Natural killer cell (primary cell): Measurements from ENCODE around the gene ZDHHC16. TPM values are rescaled to one million over a fixed set of nuclear protein-coding genes. Genes with fewer than 3 reads are reported as not detected.
"Not testable (repeated sequence)": the region's sequence is repeated elsewhere in the genome, so short reads cannot be mapped to it uniquely, and the experiment has no call there.

ENCODE experiments used
- ATAC-seq, 3 donors: fragments of 150-1000 bp in 2 of 3; fragments of 200-7000 bp in 1 of 3; cut with Tn5 transposase; 1 replicate in 1 of 3; 2 replicates in 2 of 3; pipeline ENCODE4 v1.10.0; 2021; ENCODE audit warnings: mild to moderate bottlenecking in 2 of 3, moderate library complexity in 2 of 3
- DNase-seq, 2 donors: peaks; one replicate each; pipeline versions ENCODE4 v3.0.0 to v3.0.0-alpha.2; 2013 to 2021; ENCODE audit warnings: mixed read lengths in 1 of 2
- H3K27ac ChIP-seq: one replicate; pipeline ENCODE4 v1.5.1; 2013; ENCODE audit warnings: mild to moderate bottlenecking, low read length
- H3K27me3 ChIP-seq: one replicate; pipeline ENCODE4 v1.6.1; 2013; ENCODE audit warnings: low read length; ENCODE audit not compliant: control insufficient read depth, insufficient read depth
- H3K36me3 ChIP-seq: one replicate; pipeline ENCODE4 v1.6.1; 2013; ENCODE audit warnings: low read length; ENCODE audit not compliant: control insufficient read depth, insufficient read depth
- H3K4me1 ChIP-seq: one replicate; pipeline ENCODE4 v1.6.1; 2013; ENCODE audit warnings: low read length; ENCODE audit not compliant: control insufficient read depth, insufficient read depth
- H3K4me3 ChIP-seq: one replicate; pipeline ENCODE4 v1.5.1; 2013; ENCODE audit warnings: low read length
- H3K9me3 ChIP-seq: one replicate; pipeline ENCODE4 v1.6.1; 2013; ENCODE audit warnings: low read length; ENCODE audit not compliant: control insufficient read depth, insufficient read depth
- H3K27ac Mint-ChIP-seq, 2 donors: one replicate each; pipeline ENCODE4 v1.8.0; 2022; ENCODE audit warnings: mild to moderate bottlenecking in 2 of 2, mixed read lengths in 2 of 2, moderate library complexity in 1 of 2
- H3K27me3 Mint-ChIP-seq, 2 donors: one replicate each; pipeline ENCODE4 v1.8.0; 2022; ENCODE audit warnings: low read depth in 2 of 2, mixed read lengths in 2 of 2
- H3K36me3 Mint-ChIP-seq: one replicate; pipeline ENCODE4 v1.8.0; 2022; ENCODE audit warnings: mixed read lengths
- H3K4me1 Mint-ChIP-seq, 2 donors: one replicate each; pipeline ENCODE4 v1.8.0; 2022; ENCODE audit warnings: mixed read lengths in 2 of 2
- H3K4me3 Mint-ChIP-seq: one replicate; pipeline ENCODE4 v1.8.0; 2022; ENCODE audit warnings: mild to moderate bottlenecking, moderate library complexity, mixed read lengths
- H3K9me3 Mint-ChIP-seq, 2 donors: one replicate each; pipeline ENCODE4 v1.8.0; 2022; ENCODE audit warnings: mixed read lengths in 2 of 2
- CTCF ChIP-seq: fragments of 200-600 bp; IDR thresholded peaks from one replicate; pipeline ENCODE4 v1.8.0; 2022; ENCODE audit warnings: antibody characterized with exemption
- WGBS: methylation state at CpG from one replicate; pipeline ENCODE4 v1.1.7; 2013; ENCODE audit warnings: missing lambda C conversion rate; ENCODE audit not compliant: insufficient coverage; 5-methylcytosine and 5-hydroxymethylcytosine counted together
- intact Hi-C: fragments of 100-400 bp; cut with micrococcal nuclease; formaldehyde crosslinking; loops from one replicate; pipeline ENCODE4 v1.14.2; 2022
- total RNA-seq, 4 donors: library from RNA; stranded (reverse); fragments of 120-200 nt in 1 of 4; gene quantifications; one replicate each; pipeline versions ENCODE4 v1.2.3 to v1.2.4, GENCODE V29; 2013 to 2022

The ZDHHC16 gene
- total RNA-seq, 3 donors from 2014 or later (not counting 1 experiment from before 2014, with no cell fraction given): 11.3 to 18.7 (median 12.7) TPM

- H3K27ac Mint-ChIP-seq: no peak overlapping the region
Observed at GRCh38 chr10:97474918-97475317, 28.9 kb downstream of the ZDHHC16 start.

GRCh38 chr10:97475936-97476594 lies 30.1 kb downstream of the ZDHHC16 start:
- Mint-ChIP-seq H3K4me3 (no peak overlapping the region), H3K36me3 (peaks cover 36% of the 10 kb centered on the region), H3K4me1 (peaks cover 0 to 2% of the 10 kb centered on the region in 2 donors), H3K27ac (no peak overlapping the region), H3K27me3 (no peaks in the 10 kb centered on the region), H3K9me3 (no peaks in the 10 kb centered on the region)
- Histone ChIP-seq H3K4me3 (no peak overlapping the region), H3K27ac (no peak overlapping the region), H3K36me3 (peaks cover 78% of the 10 kb centered on the region), H3K4me1 (no peaks in the 10 kb centered on the region), H3K9me3 (no peaks in the 10 kb centered on the region), H3K27me3 (no peaks in the 10 kb centered on the region)
- intact Hi-C loops: no loop called here
- no peak for TF ChIP-seq CTCF
- no peak for ATAC-seq
- WGBS: 100% methylated on average over 1 of the region's 2 CpGs
- no peak for DNase-seq

More at GRCh38 chr10:97474918-97475317, 28.9 kb downstream of the ZDHHC16 start:
- DNase-seq (no peak), ATAC-seq (no peak)
- H3K36me3 Mint-ChIP-seq: peaks cover 36% of the 10 kb centered on the region
- H3K27me3 Mint-ChIP-seq: no peaks in the 10 kb centered on the region
- no peak overlapping the region for H3K27ac ChIP-seq
- no peaks in the 10 kb centered on the region for H3K9me3 ChIP-seq
- H3K9me3 Mint-ChIP-seq: no peaks in the 10 kb centered on the region
- no peak overlapping the region for H3K4me3 Mint-ChIP-seq
- 100% methylated on average over 3 of the region's 4 CpGs for WGBS
- TF ChIP-seq CTCF: no peak
- H3K27me3 ChIP-seq: no peaks in the 10 kb centered on the region
- no peak overlapping the region for H3K4me3 ChIP-seq
- H3K36me3 ChIP-seq: peaks cover 77% of the 10 kb centered on the region
- no peaks in the 10 kb centered on the region for H3K4me1 Mint-ChIP-seq
- H3K4me1 ChIP-seq: no peaks in the 10 kb centered on the region
- intact Hi-C loops: no loop called here

GRCh38 chr10:97479410-97479809 lies 33.4 kb downstream of the ZDHHC16 start:
- H3K9me3 Mint-ChIP-seq, H3K9me3 ChIP-seq, H3K4me3 ChIP-seq, ATAC-seq, H3K4me3 Mint-ChIP-seq, H3K27me3 Mint-ChIP-seq, H3K4me1 Mint-ChIP-seq, H3K27ac Mint-ChIP-seq, H3K27me3 ChIP-seq, DNase-seq, H3K4me1 ChIP-seq, intact Hi-C loops, H3K27ac ChIP-seq: not testable (repeated sequence)
- peaks cover 27% of the 10 kb centered on the region for H3K36me3 Mint-ChIP-seq
- peaks cover 79% of the 10 kb centered on the region for H3K36me3 ChIP-seq
- 100% methylated on average over 4 of the region's 4 CpGs for WGBS

GRCh38 chr10:97479939-97480338 lies 34.0 kb downstream of the ZDHHC16 start:
- Mint-ChIP-seq H3K27ac (no peak overlapping the region), H3K36me3 (peaks cover 23% of the 10 kb centered on the region), H3K27me3 (no peaks in the 10 kb centered on the region), H3K4me1 (peaks cover 0 to 8% of the 10 kb centered on the region in 2 donors), H3K4me3 (no peak overlapping the region), H3K9me3 (no peaks in the 10 kb centered on the region)
- intact Hi-C loops: no loop called here
- 85% methylated on average over 9 of the region's 9 CpGs for WGBS
- H3K9me3 ChIP-seq: no peaks in the 10 kb centered on the region
- TF ChIP-seq CTCF: no peak
- H3K27me3 ChIP-seq: no peaks in the 10 kb centered on the region
- no peaks in the 10 kb centered on the region for H3K4me1 ChIP-seq
- no peak for ATAC-seq
- H3K4me3 ChIP-seq: no peak overlapping the region
- H3K27ac ChIP-seq: no peak overlapping the region
- DNase-seq: no peak
- peaks cover 73% of the 10 kb centered on the region for H3K36me3 ChIP-seq
